Activated naive CD8-positive, alpha-beta T cell treated with anti-CD3 and anti-CD28 coated beads, Interleukin-2, amount 50 U/mL, for 24 hours (primary cell): ENCODE measurements around the gene RTEL1.

Experiments used
- ATAC-seq: fragments of 150-1000 bp; cut with Tn5 transposase; one replicate; pipeline ENCODE4 v1.10.0; 2021
- DNase-seq: peaks from one replicate; pipeline ENCODE4 v3.0.0; 2021
- H3K27ac Mint-ChIP-seq: one replicate; pipeline ENCODE4 v1.8.0; 2021; ENCODE audit warnings: mild to moderate bottlenecking, mixed read lengths
- H3K27me3 Mint-ChIP-seq: one replicate; pipeline ENCODE4 v1.8.0; 2021; ENCODE audit warnings: mixed read lengths
- H3K36me3 Mint-ChIP-seq: one replicate; pipeline ENCODE4 v1.8.0; 2021; ENCODE audit warnings: low read depth, mixed read lengths
- H3K4me1 Mint-ChIP-seq: one replicate; pipeline ENCODE4 v1.8.0; 2021; ENCODE audit warnings: mixed read lengths
- H3K4me3 Mint-ChIP-seq: one replicate; pipeline ENCODE4 v1.8.0; 2021; ENCODE audit warnings: mild to moderate bottlenecking, moderate library complexity, mixed read lengths
- H3K9me3 Mint-ChIP-seq: one replicate; pipeline ENCODE4 v1.8.0; 2021; ENCODE audit warnings: mixed read lengths

Gene RTEL1

DNA sequence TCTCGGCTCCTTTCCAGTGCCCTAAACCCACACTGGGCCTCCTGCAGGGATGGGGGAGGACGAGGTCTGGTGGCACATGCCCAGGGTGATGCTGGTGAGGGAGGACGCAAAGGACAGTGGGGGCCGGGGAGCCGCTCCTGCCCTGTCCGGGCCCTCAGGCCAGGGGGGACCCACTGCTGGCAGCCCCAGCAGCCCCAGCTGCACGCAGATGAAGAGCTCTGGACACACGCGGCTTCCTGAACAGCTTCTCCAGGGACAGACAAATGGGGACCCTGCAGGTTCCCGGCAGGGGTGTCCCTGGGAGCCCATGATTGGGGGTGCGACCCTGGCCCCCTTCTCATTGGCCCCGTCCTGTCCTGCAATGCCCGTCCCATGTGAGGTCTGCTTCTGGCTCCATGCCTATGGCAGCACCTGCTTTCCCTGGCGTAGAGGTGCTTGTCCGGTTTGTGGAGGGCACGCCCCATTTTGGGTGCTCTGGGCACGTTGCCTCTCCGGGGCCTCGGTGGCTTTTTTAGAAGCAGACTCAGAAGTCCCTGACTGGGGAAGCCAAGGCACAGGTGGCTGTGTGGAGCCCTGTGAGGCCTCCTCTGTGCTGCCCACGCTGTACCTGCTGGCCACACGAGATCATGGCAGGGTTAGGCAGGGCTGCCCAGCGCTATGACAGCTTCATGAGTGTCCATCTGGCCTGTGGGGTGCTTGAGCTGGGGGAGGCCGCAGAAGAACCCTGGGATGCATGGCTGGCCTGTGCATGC is 22.9 kb downstream of the RTEL1 start:
- no peaks in the 10 kb centered on the region for H3K27me3 Mint-ChIP-seq
- no peaks in the 10 kb centered on the region for H3K9me3 Mint-ChIP-seq
- ATAC-seq (no peak), DNase-seq (no peak)
- H3K36me3 Mint-ChIP-seq: peaks cover 8% of the 10 kb centered on the region
- H3K4me3 Mint-ChIP-seq: no peak overlapping the region
- no peak overlapping the region for H3K27ac Mint-ChIP-seq
- H3K4me1 Mint-ChIP-seq: peaks cover 5% of the 10 kb centered on the region

GRCh38 chr20:63681609-63682142 is 23.6 kb downstream of the RTEL1 start:
- Mint-ChIP-seq H3K36me3 (peaks cover 8% of the 10 kb centered on the region), H3K27ac (no peak overlapping the region), H3K9me3 (no peaks in the 10 kb centered on the region), H3K4me1 (peaks cover 8% of the 10 kb centered on the region), H3K4me3 (no peak overlapping the region), H3K27me3 (no peaks in the 10 kb centered on the region)
- ATAC-seq (no peak), DNase-seq (no peak)

- Mint-ChIP-seq H3K36me3 (peaks cover 6% of the 10 kb centered on the region), H3K27ac (no peak overlapping the region), H3K27me3 (no peaks in the 10 kb centered on the region), H3K4me3 (no peak overlapping the region), H3K9me3 (no peaks in the 10 kb centered on the region), H3K4me1 (peaks cover 13% of the 10 kb centered on the region)
- ATAC-seq (peak; percentile 45), DNase-seq (no peak)
These were observed 24.4 kb downstream of the RTEL1 start for GRCh38 chr20:63682384-63683139.

DNA sequence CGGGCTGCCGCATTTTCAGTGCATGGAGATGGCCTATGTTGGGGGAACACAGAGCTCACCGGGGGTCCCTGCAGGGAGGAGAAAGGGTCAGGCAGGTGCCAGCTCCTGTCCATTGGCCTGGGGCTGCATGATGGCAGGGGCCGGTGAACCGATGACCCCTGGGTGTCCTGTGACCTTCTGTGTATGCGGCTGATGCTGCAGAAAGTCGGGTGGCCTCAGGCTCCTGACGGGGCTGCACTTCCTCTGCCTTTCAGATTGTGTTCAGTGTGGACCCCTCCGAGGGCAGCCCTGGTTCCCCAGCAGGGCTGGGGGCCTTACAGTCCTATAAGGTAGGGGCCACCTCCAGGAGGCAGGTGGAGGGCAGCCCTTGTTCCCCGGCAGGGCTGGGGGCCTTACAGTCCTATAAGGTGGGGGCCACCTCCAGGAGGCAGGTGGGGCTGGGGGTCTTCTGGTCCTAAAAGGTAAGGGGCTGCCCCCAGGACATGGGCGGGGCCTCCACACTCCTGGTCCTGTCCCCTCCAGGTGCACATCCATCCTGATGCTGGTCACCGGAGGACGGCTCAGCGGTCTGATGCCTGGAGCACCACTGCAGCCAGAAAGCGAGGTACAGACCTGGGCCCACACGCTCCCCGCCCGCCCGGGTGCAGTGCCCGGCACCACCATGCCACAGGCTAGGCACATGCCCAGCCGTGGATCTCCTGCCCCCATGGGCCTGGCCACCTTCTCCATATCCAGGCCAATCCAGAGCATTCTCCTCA is 27.3 kb downstream of the RTEL1 start:
- Mint-ChIP-seq H3K4me3 (no peak overlapping the region), H3K36me3 (no peaks in the 10 kb centered on the region), H3K4me1 (peaks cover 13% of the 10 kb centered on the region), H3K27me3 (no peaks in the 10 kb centered on the region), H3K9me3 (no peaks in the 10 kb centered on the region), H3K27ac (no peak overlapping the region)
- ATAC-seq: no peak
- DNase-seq: no peak

DNA sequence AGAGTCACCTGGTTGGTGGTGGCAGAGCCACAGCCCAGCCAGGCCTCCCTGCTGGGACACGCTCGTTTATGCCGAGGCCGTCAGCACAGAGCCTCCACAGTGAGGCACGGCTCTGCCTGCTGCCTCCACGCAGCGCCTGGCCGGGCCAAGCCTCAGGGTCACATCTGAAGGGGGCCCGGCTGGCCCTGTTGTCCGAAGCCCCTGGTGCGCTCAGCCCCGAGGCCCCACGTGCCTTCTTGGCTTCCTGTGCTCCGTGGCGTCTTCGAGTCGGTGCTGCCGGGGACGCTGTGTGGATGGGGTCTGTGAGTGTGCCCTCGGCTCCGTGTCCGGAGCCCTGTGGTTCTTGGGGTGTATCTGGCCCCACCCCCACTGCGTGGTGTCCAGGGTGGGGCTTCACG is 28.0 kb downstream of the RTEL1 start:
- H3K9me3 Mint-ChIP-seq: no peaks in the 10 kb centered on the region
- H3K36me3 Mint-ChIP-seq: no peaks in the 10 kb centered on the region
- ATAC-seq (no peak), DNase-seq (no peak)
- H3K4me3 Mint-ChIP-seq: no peak overlapping the region
- H3K4me1 Mint-ChIP-seq: peaks cover 13% of the 10 kb centered on the region
- no peak overlapping the region for H3K27ac Mint-ChIP-seq
- H3K27me3 Mint-ChIP-seq: no peaks in the 10 kb centered on the region

- no peak overlapping the region for H3K27ac Mint-ChIP-seq
- peak; percentile 50 for ATAC-seq
These were observed 28.6 kb downstream of the RTEL1 start for GRCh38 chr20:63686492-63687321.

GRCh38 chr20:63687419-63688178 is 29.5 kb downstream of the RTEL1 start:
- ATAC-seq (no peak), DNase-seq (no peak)
- Mint-ChIP-seq H3K4me1 (peaks cover 11% of the 10 kb centered on the region), H3K4me3 (no peak overlapping the region), H3K36me3 (peaks cover 4% of the 10 kb centered on the region), H3K27me3 (no peaks in the 10 kb centered on the region), H3K9me3 (no peaks in the 10 kb centered on the region), H3K27ac (no peak overlapping the region)

More at GRCh38 chr20:63686492-63687321, 28.6 kb downstream of the RTEL1 start:
- Mint-ChIP-seq H3K9me3 (no peaks in the 10 kb centered on the region), H3K27me3 (no peaks in the 10 kb centered on the region), H3K4me3 (no peak overlapping the region), H3K4me1 (peaks cover 13% of the 10 kb centered on the region), H3K36me3 (peaks cover 2% of the 10 kb centered on the region)
- DNase-seq: peak; percentile 49

DNA sequence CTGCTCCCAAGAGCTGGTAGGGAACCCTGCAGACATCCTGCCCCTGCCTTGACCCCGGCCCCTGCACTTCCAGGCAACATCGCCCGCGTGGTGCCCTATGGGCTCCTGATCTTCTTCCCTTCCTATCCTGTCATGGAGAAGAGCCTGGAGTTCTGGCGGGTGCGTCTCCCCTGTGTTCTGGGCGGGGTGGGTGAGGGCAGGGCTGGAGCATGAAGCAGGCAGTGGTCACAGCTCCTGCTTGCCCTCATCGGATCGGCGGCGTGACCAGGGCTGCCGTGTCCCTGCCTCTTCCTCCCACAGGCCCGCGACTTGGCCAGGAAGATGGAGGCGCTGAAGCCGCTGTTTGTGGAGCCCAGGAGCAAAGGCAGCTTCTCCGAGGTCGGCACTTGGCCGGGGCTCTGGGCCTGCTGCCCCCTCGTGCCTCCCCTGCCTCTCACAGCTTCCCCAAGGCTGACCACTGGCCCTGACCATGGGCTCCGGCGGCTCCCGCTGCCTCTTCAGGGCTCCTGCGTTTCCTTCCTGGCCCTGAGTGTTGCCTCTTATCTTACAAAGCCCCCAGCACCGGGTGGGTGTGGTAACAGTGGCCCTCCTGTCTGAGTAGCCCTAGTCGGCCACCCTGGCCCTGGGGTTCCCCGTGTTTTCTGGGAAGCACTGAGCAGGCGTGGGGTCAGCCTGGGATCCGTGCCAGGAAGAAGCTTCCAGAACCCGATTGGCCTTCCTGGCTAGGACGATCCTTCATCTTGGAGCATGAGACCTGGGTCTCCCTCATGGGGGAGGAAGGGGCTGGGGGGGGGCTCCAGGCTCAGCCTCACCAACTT is 30.3 kb downstream of the RTEL1 start:
- Mint-ChIP-seq H3K4me3 (no peak overlapping the region), H3K27ac (no peak overlapping the region), H3K9me3 (no peaks in the 10 kb centered on the region), H3K36me3 (peaks cover 5% of the 10 kb centered on the region), H3K27me3 (no peaks in the 10 kb centered on the region), H3K4me1 (peaks cover 11% of the 10 kb centered on the region)
- ATAC-seq (no peak), DNase-seq (no peak)

GRCh38 chr20:63689046-63690002 is 31.2 kb downstream of the RTEL1 start:
- Mint-ChIP-seq H3K4me1 (peaks cover 14% of the 10 kb centered on the region), H3K4me3 (no peak overlapping the region), H3K36me3 (peaks cover 7% of the 10 kb centered on the region), H3K27ac (no peak overlapping the region), H3K9me3 (no peaks in the 10 kb centered on the region), H3K27me3 (peaks cover 3% of the 10 kb centered on the region)
- no peak for ATAC-seq
- no peak for DNase-seq

DNA sequence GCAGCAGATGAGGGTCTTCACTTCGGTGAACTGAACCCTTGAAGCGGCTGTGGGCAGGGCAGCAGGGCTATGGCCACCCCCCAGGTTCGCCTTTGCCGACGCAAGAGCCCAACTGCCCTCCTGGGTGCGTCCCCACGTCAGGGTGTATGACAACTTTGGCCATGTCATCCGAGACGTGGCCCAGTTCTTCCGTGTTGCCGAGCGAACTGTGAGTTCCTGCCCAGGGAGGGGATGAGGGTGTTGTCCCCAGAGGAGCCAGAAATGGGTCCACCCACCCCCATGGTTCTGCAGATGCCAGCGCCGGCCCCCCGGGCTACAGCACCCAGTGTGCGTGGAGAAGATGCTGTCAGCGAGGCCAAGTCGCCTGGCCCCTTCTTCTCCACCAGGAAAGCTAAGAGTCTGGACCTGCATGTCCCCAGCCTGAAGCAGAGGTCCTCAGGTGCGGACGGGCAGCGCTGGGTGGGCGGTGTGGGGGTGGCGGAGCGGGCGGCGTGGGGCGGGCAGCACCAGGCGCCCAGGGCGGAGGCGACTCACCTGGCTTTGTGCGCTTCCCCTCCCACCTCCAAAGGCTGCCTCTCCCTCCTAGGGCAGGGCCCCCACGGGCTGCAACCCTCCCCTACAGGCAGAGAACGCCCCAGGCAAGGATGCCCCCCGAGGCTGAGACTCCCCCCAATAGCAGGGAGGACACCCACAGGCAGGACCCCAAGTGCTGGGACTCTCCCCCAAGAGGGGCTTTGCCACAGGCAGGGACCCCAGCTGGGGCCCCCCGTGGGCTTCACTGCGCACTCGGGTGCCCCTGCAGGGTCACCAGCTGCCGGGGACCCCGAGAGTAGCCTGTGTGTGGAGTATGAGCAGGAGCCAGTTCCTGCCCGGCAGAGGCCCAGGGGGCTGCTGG is 32.1 kb downstream of the RTEL1 start:
- no peak for ATAC-seq
- H3K9me3 Mint-ChIP-seq: no peaks in the 10 kb centered on the region
- H3K36me3 Mint-ChIP-seq: peaks cover 7% of the 10 kb centered on the region
- no peak overlapping the region for H3K4me3 Mint-ChIP-seq
- H3K27ac Mint-ChIP-seq: no peak overlapping the region
- peaks cover 11% of the 10 kb centered on the region for H3K4me1 Mint-ChIP-seq
- DNase-seq: no peak
- peaks cover 3% of the 10 kb centered on the region for H3K27me3 Mint-ChIP-seq
